OCI-LY7 (cell line): ENCODE data around the gene OSBP2.

Source experiments
- CTCF ChIP-seq: fragments of 200-600 bp; sonication (generic); conservative IDR thresholded peaks from 2 replicates; pipeline ENCODE4 v1.5.1; 2014; ENCODE audit warnings: mild to moderate bottlenecking, antibody characterized with exemption, low read length, moderate library complexity, mixed read lengths
- EZH2phosphoT487 ChIP-seq: fragments of 200-600 bp; sonication (generic); IDR thresholded peaks from 2 replicates; pipeline ENCODE4 v1.6.1; 2018; ENCODE audit warnings: low read depth, borderline replicate concordance, mild to moderate bottlenecking, mixed run types, antibody characterized with exemption, low read length, moderate library complexity, mixed read lengths

- TF ChIP-seq CTCF, result no peak
- no peak for TF ChIP-seq EZH2phosphoT487
Measured at GRCh38 chr22:30948930-30949342, 254.3 kb downstream of the OSBP2 start.
